HG02970 (cell line): ENCODE data around the gene WRAP53.

ENCODE experiments used
- ATAC-seq: cut with Tn5 transposase; IDR thresholded peaks from one replicate; pipeline ENCODE4 v1.9.1; 2021; ENCODE audit warnings: mild to moderate bottlenecking, moderate library complexity, moderate number of reproducible peaks; ENCODE audit not compliant: unreplicated experiment, low FRiP score

Gene WRAP53

DNA sequence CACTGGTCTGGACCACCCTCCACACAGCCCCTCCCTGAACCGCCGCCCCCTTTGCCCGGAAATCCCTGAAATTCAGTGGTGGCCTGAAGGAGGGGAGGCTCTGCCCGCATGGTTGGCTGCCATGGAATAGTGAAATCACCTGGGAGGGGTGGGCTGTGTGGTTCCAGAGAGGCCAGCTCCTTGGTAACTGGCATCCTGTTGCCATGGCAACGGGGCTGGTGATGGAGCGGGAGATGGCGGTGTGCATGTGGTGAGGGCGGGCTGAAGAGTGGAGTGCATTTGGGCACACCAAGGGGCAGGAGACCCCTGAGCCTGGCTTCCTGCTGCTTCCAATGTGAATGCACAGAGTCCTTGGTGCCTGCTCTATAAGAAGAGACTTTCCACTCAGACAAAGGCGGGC, 19.2 kb downstream of the WRAP53 start:
- no peak for ATAC-seq

GRCh38 chr17:7707858-7708750, 19.8 kb downstream of the WRAP53 start:
- ATAC-seq: no peak

GRCh38 chr17:7709031-7709430, 20.8 kb downstream of the WRAP53 start:
- ATAC-seq: no peak

GRCh38 chr17:7710301-7710700, 22.0 kb downstream of the WRAP53 start:
- no peak for ATAC-seq

DNA sequence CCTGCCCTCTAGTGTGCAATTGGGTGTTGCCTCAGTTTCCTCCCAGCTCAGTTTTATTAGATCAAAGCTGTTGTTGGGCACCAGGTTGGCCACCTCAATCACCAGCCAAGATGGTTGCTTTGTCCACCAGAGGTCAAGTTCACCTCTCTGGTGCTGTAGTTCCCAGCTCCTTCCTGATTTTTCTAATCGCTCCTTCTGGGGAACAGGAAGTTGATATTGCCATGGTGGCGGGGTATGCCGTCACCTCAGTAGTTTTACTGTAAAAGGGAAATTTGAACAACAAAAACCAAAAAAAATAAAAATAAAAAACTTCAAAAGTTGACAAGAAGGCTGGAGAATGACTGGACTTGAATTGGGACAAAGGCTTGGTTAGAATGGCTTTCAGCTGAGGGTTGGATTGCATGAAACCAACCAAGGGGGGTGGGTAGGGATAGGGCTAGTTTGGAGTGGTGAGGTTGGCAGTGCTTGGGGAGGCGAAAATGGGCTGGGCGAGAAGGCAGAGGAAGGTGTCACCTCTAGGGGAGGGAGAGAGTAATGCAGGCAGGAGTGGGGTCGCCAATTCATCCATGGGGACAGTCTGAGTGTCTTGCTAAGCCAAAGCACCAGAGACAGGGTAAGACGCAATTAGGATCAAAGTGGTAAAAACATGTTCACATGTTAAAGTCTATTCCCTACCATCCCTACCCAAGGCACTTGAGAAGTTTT, 22.9 kb downstream of the WRAP53 start:
- ATAC-seq: no peak

DNA sequence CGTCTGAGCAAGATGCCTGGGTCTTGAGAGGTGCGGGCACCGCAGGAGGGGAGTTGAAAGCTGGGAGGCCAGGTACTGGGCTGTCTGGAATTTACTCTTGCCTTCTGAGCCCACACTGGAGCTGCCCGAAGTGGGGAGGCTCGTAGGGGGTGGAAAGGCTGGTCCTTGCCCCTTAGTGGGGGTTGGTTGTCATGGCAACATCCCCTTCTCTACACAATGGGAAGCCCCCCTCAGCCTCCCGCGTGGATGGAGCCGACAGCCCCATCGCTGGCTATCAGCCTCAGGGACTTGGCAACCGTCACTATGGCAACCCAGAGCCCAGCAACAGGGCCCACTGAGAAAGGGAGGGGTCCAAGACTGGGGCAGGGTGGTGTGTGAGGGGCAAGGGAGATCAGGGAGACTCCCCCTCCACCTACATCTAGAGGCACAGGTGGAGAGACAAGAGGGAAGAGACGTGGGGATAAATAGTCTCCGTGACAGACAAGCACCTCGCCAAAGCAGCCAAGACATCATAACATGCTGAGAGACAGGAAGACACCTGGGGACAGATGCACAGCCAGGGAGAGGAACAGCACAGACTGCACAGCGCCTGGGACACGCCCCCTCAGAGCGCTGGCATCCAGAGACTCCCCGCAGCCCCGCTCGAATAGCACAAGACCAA, 24.0 kb downstream of the WRAP53 start:
- no peak for ATAC-seq

- ATAC-seq: no peak
Measured at GRCh38 chr17:7713782-7714181, 25.5 kb downstream of the WRAP53 start.

DNA sequence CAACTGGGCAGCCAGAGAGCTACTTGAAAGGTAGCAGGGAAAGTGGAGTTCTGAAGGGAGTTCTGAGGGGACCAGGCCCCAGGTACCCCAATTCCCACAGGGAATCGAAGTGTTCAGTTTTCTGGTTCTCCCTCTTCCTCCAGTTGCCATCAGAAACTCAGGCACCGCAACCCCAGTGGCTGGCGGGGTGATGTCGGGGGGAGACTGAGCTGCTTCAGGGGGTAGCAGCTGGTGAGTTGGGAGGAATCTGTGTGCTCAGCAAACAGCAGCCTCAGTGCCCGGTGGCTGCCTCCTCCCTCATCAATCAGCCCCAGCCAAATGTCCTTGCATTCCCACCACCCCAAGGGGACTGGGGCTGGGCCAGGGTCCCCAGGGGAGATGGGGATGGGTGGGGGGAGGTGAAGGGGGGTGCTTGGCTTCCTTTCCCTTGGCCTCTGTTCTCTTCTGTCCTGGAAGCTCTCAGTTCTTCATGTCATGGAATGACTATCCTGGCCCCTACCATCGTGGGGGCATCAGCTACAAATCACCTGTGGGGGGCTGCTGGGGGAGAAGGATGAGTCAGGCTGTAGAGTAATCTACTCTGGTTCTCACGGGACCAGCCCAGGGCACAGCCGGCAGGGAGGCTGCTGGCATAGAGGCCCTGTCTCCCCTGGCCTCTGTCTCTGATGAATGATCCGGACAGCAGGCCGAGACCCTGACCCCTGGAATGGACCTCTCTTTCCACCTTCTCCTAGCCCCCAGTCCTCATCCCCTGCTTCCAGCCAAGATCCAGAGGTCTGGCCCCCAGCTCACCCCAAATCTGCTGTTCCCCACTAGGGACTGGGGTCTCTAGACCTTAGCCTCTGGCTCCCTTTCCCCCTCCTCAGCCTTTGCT, 26.7 kb downstream of the WRAP53 start:
- ATAC-seq: no peak

DNA sequence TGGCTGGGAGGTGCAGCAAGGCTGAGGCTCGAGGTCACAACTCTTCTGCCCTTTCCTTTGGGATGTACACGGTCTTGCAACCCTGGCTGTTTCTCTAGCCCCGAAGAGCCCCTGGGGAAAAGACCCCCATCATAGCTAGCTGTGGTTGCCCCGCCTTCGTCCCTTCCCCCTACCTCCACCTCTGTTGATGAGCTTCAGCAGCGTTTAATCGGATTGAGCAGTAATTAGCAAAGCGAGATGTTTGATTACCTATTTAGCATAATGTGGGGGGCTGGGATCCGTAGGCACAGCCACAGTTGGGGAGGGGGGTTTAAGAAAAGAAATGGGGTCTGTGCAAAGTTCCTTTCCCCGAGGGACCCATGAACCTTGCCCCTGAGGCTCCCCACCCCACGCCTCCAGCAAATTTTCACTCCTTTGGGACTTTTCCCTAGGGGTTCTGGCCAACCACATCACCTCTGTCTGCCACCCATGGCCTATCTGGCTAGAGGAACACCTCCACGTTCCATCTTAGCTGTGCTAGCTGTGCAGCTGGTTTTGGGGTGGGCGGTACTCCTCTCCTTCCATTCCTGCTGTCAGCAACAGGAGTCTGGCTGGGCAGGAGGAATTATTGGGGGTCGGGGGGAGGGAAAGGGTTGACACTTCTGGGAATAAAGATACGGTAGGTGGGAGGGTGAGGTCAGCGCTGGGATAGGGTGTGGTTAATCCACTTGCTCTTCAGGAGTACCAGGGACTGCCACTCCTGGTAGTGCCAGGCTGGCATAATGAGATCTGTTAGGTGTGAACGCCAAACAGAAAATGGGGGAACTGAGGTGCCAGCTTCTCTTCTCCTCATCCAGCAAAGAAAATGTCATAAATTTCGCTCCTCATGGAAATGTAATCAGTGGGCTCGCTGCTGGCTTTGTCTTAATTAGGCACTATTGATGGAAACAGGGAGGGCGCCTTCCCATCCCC, 27.9 kb downstream of the WRAP53 start:
- no peak for ATAC-seq

- ATAC-seq: no peak
Measured at GRCh38 chr17:7716901-7717755, 28.9 kb downstream of the WRAP53 start, which contains the start of gene DNAH2. TSS of gene DNAH2 (plus strand) at chr17:7717744. CDS start at chr17:7719735, 1,991 bp downstream.

- no peak for ATAC-seq
Measured at GRCh38 chr17:7717756-7718350, 29.6 kb downstream of the WRAP53 start.

- no peak for ATAC-seq
Measured at GRCh38 chr17:7719661-7720060, 31.4 kb downstream of the WRAP53 start.

DNA sequence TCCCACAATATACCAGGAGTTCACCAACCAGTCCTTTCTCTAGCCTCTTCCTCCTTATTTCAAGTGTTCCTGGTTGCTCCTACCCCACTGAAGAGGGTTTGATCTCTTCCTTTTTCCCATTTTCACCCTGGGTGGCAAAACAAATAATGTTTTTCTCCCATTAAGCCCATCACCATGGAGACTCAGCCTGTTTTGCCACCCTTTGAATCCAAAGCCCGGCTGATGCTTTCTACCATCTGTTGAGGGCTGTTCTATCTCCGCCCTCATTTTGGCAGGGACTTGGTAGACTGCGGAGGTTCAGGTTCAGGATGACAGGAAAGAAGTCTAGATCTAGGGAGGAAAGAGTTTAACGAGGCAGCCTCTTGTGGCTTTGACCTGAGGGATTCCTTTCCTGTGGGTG, 31.8 kb downstream of the WRAP53 start:
- no peak for ATAC-seq

DNA sequence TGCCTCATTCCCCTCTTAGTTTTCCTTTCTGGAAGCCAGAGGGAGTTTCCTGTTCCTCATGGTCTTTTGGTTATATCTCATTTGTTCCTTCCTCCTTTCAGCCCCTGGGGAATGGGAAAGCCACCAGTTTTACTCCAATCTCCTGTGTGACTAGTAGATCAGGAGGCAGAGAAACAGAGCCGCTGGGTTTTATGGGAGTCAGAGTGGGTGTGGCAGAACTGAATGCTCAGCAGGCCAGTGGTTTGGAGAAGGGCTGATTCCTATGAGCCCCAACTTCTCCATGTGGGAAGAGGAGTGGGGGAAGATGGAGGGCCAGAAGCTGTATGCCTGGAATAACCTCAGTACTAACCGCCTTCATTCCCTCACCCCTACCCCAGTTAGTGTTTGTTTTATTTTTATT, 33.3 kb downstream of the WRAP53 start:
- ATAC-seq: no peak

DNA sequence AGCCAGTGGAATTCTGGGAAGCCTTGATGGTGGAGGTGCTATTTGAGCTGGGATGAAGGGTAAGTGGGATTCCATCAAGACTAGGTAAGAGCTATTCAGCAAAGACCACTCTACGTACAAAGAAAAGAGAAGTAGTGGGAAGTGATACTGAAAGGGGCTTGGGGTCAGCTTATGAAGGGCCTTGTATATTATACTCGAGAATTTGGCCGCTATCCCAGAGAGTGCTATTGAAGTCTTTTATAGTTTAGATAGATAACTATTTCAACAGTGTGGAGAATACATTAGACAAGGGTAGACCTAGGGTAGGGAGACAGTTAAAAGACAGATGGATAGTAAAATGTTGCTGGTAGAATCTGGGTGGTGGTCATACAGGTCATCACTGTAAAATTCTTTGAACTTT, 39.6 kb downstream of the WRAP53 start:
- no peak for ATAC-seq

- ATAC-seq: no peak
Measured at GRCh38 chr17:7729816-7730215, 41.5 kb downstream of the WRAP53 start.

GRCh38 chr17:7732981-7733539, 44.8 kb downstream of the WRAP53 start:
- ATAC-seq: no peak

- no peak for ATAC-seq
Measured at GRCh38 chr17:7737601-7738000, 49.3 kb downstream of the WRAP53 start.
